ENCODE measurements around the gene DIAPH2.

Gene DIAPH2

DNA sequence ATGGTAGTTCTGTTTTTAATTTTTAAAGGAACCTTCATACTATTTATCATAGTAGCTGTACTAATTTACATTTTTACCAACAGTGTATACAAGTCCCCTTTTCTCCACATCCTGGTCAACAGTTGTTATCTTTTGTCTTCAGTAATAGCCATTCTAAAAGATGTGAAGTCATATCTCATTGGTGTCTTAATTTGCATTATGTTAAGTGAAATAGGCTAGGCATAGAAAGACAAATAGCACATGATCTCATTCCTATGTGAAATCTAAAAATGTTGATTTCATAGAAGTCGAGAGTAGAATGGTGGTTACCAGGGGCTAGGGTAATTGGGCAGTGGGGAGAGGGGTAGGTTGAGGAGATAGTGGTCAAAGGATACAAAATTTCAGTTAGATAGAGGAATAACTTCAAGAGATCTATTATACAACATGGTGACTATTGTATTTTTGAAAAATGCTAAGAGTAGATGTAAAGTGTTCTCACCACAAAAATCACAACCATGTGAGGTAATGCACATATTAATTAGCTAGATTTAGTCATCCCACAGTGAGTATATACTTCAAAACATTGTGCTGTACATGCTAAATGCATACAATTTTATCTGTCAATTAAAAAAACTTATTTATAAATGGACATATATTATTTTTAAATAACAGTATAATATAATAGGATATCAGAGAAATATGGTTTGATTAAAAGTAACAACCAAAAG, 58.9 kb downstream of the DIAPH2 start:
- CTCF ChIA-PET = no interaction called here
- Mint-ChIP-seq H3K27ac (no peak overlapping the region), H3K4me1 (no peaks in the 10 kb centered on the region), H3K9me3 (no peaks in the 10 kb centered on the region), H3K27me3 (no peaks in the 10 kb centered on the region), H3K4me3 (no peak overlapping the region), H3K36me3 (peaks cover 2% of the 10 kb centered on the region)
- no peak for DNase-seq

DNA sequence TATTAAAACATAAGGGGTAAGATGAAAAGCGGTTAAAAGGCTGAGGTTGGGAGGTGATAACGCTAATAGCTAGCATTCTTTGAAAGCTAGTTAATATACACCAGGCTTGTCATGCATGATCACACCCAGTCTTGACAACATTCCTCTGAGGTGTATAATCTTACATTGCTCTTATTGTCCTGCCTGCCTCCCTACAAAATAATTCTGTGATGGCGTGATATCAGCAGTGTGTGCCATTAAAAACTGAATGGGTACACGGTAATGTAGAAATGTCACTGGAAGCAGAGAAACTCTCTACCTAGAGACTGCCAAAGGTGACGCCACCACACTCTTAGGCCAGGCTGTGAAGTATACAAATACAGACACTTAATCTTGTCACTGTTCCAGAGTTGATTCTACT, 68.1 kb downstream of the DIAPH2 start:
- Mint-ChIP-seq H3K27ac (no peak overlapping the region), H3K9me3 (no peaks in the 10 kb centered on the region), H3K36me3 (peaks cover 4% of the 10 kb centered on the region), H3K27me3 (no peaks in the 10 kb centered on the region), H3K4me1 (no peaks in the 10 kb centered on the region), H3K4me3 (no peak overlapping the region)
- CTCF ChIA-PET = interaction anchor here (0.8 kb wide), 1 partner anchor 10 kb away, joined by 3 read pairs; no protein-coding TSS in a partner anchor
- no peak for DNase-seq

DNA sequence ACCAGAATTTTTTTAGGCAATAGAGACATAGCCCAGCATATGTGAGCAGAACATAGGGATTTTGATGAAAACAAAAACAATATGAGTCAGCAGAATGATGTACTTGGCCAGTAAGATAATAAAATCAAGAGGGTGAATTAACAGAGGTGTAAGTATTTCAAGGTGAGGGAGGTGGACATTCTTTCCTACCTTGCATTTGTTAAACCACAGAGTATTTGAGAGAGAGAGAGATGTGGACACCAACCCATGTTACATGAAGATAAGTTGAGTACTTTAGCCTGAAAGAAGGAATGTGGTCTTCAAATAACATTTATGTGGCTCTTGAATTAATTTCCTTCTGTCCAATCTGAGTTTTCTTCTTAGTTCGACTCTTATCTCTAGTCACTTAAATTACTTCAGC, 68.6 kb downstream of the DIAPH2 start:
- Mint-ChIP-seq H3K4me3 (no peak overlapping the region), H3K27ac (no peak overlapping the region), H3K9me3 (no peaks in the 10 kb centered on the region), H3K36me3 (peaks cover 4% of the 10 kb centered on the region), H3K4me1 (no peaks in the 10 kb centered on the region), H3K27me3 (no peaks in the 10 kb centered on the region)
- CTCF ChIA-PET = no interaction called here
- DNase-seq = no peak

DNA sequence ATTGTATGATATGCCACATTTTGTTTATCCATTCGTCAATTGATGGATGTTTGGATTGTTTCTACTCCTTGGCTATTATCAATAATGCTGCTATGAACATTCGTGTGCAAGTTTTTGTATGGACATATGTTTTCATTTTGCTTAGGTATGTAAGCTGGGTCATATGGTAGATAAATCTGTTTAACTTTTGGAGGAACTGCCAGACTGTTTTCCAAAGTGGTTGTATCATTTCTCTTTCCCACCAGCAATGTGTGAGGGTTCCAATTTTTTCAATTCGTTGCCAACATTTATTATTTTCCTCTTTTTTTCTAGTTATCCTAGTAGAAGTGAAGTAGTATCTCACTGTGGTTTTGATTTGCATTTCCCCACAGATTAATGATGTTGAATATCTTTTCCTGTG, 71.8 kb downstream of the DIAPH2 start:
- CTCF ChIA-PET = no interaction called here

DNA sequence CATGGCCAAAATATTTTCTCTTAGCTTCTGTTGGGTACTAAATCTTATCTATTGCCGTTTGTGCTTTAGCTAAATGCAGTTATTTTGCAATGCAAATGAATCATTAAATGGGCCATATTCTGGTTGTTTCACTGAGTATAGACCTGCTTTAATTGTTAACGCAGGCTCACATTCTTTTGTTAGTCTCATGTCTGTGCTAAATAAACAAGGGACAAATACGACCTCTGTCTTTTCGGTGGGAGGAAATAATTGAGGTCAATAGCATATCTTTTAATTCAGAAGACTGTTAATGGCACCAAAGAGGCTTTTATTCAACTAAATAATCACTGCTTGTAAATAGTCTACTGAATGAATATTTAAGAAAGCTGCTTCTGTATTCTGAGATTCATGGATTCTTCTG, 76.9 kb downstream of the DIAPH2 start:
- no peaks in the 10 kb centered on the region for H3K9me3 Mint-ChIP-seq
- no peaks in the 10 kb centered on the region for H3K27me3 Mint-ChIP-seq
- peaks cover 14% of the 10 kb centered on the region for H3K4me1 Mint-ChIP-seq
- no peaks in the 10 kb centered on the region for H3K36me3 Mint-ChIP-seq
- H3K27ac Mint-ChIP-seq = no peak overlapping the region
- CTCF ChIA-PET = interaction anchor here (1.1 kb wide), 1 partner anchor 9 kb away, joined by 3 read pairs; no protein-coding TSS in a partner anchor
- no peak overlapping the region for H3K4me3 Mint-ChIP-seq
- no peak for DNase-seq

More for the DNA sequence above, 71.8 kb downstream of the DIAPH2 start:
- Mint-ChIP-seq H3K9me3 (no peaks in the 10 kb centered on the region), H3K27me3 (no peaks in the 10 kb centered on the region), H3K36me3 (peaks cover 4% of the 10 kb centered on the region), H3K27ac (no peak overlapping the region), H3K4me3 (no peak overlapping the region), H3K4me1 (no peaks in the 10 kb centered on the region)
- DNase-seq = no peak

DNA sequence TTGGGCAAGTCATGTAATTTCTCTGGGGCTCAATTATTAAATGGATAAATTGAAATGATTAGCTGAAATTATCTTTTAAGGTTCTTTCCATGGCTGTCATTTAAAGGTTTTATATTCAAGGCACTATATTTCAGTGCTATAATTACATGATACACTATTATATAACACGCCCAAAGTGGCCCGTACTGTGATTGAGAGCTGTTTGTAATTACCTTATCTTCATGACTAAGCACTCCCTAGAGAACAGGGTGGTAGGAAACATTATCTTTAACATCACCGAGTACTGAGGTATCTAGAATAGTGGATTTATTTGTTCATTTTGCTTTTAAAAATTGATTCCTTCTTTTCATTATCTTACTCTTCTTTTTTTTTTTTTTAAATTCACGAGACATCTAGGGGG, 79.0 kb downstream of the DIAPH2 start:
- Mint-ChIP-seq H3K27ac (no peak overlapping the region), H3K4me3 (no peak overlapping the region), H3K4me1 (peaks cover 14% of the 10 kb centered on the region), H3K36me3 (no peaks in the 10 kb centered on the region), H3K9me3 (no peaks in the 10 kb centered on the region), H3K27me3 (no peaks in the 10 kb centered on the region)
- CTCF ChIA-PET = no interaction called here
- DNase-seq = no peak

DNA sequence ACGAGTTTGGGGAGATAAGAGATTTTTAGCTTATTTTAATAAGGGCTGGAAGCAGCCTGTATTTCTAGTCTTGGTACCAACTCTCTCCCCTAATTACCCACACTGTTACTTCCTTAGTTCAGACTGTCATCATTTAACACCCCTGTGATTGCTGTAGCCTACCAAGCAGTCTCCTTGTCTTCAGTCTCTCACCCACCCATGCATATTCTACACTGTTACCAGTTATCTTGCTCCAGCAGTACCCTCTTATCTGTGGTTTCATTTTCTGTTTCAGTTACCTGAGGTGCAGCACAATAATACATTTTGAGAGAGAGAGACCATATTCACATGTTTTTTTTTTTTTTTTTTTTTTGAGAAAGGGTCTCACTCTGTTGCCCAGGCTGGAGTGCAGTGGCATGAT, 80.2 kb downstream of the DIAPH2 start:
- peaks cover 14% of the 10 kb centered on the region for H3K4me1 Mint-ChIP-seq
- no peaks in the 10 kb centered on the region for H3K9me3 Mint-ChIP-seq
- CTCF ChIA-PET = no interaction called here
- H3K4me3 Mint-ChIP-seq = no peak overlapping the region
- DNase-seq = no peak
- H3K36me3 Mint-ChIP-seq = no peaks in the 10 kb centered on the region
- no peak overlapping the region for H3K27ac Mint-ChIP-seq
- no peaks in the 10 kb centered on the region for H3K27me3 Mint-ChIP-seq

DNA sequence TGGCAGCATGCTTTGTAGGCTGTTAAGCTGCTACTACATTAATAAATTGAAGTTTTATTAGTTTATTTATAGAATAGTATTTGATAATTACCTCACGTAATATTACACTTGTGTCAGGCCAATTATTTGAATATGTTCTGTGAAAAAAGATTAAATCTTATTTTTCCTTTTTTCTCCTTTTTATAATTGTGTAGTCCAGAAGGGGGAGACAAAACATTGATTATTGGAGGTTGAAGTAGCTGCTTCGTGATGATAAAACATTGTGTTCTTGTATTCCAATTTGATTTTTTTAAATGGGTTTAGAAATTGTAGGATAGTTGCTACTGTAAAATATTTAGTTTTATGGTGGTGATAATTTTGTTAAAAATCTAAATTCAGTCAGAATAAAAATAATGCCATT, 85.7 kb downstream of the DIAPH2 start:
- H3K27me3 Mint-ChIP-seq = no peaks in the 10 kb centered on the region
- H3K9me3 Mint-ChIP-seq = no peaks in the 10 kb centered on the region
- no peaks in the 10 kb centered on the region for H3K36me3 Mint-ChIP-seq
- DNase-seq = no peak
- no peak overlapping the region for H3K27ac Mint-ChIP-seq
- H3K4me1 Mint-ChIP-seq = peaks cover 2% of the 10 kb centered on the region
- no peak overlapping the region for H3K4me3 Mint-ChIP-seq
- CTCF ChIA-PET = interaction anchor here (1.0 kb wide), 1 partner anchor 9 kb away, joined by 3 read pairs; no protein-coding TSS in a partner anchor

DNA sequence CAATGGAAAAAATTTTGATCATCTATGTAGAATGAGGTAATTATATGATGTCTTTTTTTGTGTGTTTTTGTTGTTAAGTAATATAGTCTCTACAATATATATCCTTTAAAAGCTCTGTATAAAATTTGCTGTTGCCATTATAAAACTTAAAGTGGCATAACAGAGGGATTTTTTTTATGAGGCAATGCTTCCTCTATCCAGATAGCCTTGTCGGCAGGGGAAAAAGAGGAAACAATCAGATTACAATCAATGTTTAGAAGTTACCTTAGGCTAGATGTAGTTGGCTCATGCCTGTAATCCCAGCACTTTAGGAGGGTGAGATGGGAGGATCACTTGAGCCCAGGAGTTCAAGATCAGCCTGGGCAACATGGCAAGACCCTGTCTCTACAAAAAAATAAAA, 86.8 kb downstream of the DIAPH2 start:
- CTCF ChIA-PET = no interaction called here
- no peak overlapping the region for H3K4me3 Mint-ChIP-seq
- H3K4me1 Mint-ChIP-seq = no peaks in the 10 kb centered on the region

DNA sequence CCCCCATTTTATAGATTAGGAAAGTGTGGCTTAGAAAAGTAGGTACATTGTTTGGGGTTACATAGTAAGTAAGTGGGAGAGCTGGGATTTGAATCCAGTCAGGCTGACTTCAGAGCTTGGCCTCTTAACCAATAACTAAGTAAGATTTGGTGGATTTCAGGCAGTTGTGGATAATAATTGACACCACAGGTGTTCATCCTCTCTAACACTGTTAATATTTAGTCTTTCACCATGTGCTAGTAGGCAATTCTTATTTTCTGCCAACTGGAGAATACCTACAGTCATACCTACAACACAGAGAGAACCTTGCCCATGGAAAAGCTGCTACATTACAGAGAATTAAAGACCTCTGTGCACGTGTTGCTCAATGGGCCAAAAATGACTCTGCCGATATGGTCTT, 89.5 kb downstream of the DIAPH2 start:
- Mint-ChIP-seq H3K9me3 (no peaks in the 10 kb centered on the region), H3K4me3 (no peak overlapping the region), H3K36me3 (no peaks in the 10 kb centered on the region), H3K27me3 (no peaks in the 10 kb centered on the region), H3K4me1 (no peaks in the 10 kb centered on the region), H3K27ac (no peak overlapping the region)
- CTCF ChIA-PET = no interaction called here
- no peak for DNase-seq

More for the DNA sequence above, 86.8 kb downstream of the DIAPH2 start:
- Mint-ChIP-seq H3K9me3 (no peaks in the 10 kb centered on the region), H3K27me3 (no peaks in the 10 kb centered on the region), H3K27ac (no peak overlapping the region), H3K36me3 (no peaks in the 10 kb centered on the region)
- no peak for DNase-seq

DNA sequence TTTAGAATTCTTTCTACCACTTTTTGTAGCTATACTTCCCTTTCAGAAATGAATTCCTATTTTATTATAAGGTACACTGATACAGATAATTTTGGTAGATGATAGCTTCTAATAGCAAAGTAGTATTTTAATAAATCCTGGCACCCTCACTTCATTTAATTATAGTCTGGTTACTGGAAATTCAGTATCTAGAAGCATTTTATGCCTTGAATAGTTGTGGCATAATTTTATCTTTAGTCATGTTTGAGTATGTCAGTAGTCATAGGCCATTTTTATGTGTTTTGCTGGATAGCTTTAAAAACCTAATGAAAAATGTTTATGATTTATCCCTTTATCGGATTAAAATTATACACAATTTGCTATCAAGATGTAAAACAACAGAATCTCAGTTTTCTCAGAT, 92.3 kb downstream of the DIAPH2 start:
- no peaks in the 10 kb centered on the region for H3K27me3 Mint-ChIP-seq
- no peaks in the 10 kb centered on the region for H3K9me3 Mint-ChIP-seq
- H3K27ac Mint-ChIP-seq = no peak overlapping the region
- CTCF ChIA-PET = no interaction called here
- no peak for DNase-seq
- no peaks in the 10 kb centered on the region for H3K4me1 Mint-ChIP-seq
- H3K36me3 Mint-ChIP-seq = no peaks in the 10 kb centered on the region
- H3K4me3 Mint-ChIP-seq = no peak overlapping the region

DNA sequence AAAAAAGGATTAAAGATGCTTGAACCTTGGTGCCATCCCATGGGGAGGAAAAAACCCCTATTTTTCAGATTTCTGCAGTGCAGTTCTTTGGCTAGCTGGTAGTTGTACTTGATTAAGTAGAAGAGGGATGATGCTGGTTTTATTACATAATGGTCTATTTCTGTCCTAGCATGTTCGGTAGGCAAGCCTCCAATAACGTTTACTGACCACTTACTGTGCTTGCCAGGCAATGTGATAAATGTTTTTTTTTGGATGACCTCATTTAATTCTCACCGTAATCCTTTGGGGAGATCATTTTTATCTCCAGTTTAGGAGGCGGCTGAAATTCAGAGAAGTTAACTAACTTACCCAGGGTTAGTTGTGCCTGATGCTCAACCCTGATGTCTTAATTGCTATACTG, 106.9 kb downstream of the DIAPH2 start:
- DNase-seq = no peak
- CTCF ChIA-PET = no interaction called here
- Mint-ChIP-seq H3K4me1 (no peaks in the 10 kb centered on the region), H3K4me3 (no peak overlapping the region), H3K27me3 (no peaks in the 10 kb centered on the region), H3K27ac (no peak overlapping the region), H3K36me3 (no peaks in the 10 kb centered on the region), H3K9me3 (no peaks in the 10 kb centered on the region)

DNA sequence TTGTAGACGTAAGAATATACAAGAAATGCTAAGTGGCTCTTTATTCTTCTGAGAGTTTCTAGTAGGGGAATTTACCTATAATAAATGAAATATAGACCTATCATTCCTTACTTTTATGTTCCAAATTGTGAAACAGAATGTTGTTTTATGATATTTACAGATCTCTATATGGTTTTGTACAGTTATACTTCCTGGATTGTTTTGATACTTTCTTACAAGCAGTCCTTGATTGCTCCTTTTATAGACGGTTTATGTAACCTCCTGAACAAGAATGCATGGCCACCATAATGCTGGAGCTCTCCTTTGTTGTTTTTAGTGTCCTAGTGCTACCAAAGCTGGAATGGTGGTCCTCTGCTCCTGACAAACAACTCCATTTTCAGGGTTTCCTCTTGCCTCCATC, 107.4 kb downstream of the DIAPH2 start:
- H3K36me3 Mint-ChIP-seq = no peaks in the 10 kb centered on the region
- H3K27ac Mint-ChIP-seq = no peak overlapping the region
- no peaks in the 10 kb centered on the region for H3K9me3 Mint-ChIP-seq
- no peak for DNase-seq
- H3K4me1 Mint-ChIP-seq = no peaks in the 10 kb centered on the region
- no peak overlapping the region for H3K4me3 Mint-ChIP-seq
- CTCF ChIA-PET = no interaction called here
- H3K27me3 Mint-ChIP-seq = no peaks in the 10 kb centered on the region

DNA sequence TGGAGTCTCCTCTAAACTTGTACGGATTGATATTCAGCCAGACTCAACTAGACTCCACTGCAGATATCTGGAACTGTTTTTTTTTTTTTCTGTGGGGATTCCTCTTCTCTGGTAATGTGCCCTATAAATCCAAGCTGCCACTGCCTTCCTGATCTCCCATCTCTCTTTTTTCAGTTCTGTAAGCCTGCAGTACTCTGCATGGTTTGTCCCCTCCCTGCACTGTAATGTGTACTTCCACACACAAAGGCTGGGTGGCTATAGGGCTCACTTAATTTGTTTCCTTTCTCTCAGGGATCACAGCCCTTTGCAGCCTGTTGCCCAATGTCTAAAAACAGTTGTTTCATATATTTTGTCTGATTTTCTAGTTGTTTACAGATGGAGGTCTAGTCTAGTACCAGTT, 114.3 kb downstream of the DIAPH2 start:
- CTCF ChIA-PET = no interaction called here
- Mint-ChIP-seq H3K9me3 (no peaks in the 10 kb centered on the region), H3K27me3 (no peaks in the 10 kb centered on the region), H3K36me3 (no peaks in the 10 kb centered on the region), H3K4me3 (no peak overlapping the region), H3K27ac (no peak overlapping the region), H3K4me1 (no peaks in the 10 kb centered on the region)
- DNase-seq = no peak

DNA sequence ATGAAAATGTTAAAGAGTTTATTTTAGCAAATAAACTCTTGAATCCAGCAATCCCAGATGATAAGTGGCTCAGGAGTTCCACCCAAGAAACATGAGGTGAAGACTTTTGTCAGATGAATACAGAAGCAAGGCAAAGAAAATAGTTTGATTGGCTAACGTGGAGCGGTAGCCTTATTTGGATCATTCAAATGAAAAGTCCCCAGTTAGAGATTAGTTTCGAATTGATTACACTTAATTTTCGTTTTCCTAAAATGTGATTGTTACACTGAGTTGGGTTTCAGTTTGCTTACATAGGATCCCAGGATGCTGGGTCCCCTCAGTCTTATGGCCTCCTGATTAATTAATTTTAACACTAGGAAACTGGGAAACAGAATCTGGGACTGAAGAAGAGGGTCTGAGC, 122.7 kb downstream of the DIAPH2 start:
- no peaks in the 10 kb centered on the region for H3K27me3 Mint-ChIP-seq
- H3K27ac Mint-ChIP-seq = no peak overlapping the region
- CTCF ChIA-PET = no interaction called here
- DNase-seq = no peak
- no peaks in the 10 kb centered on the region for H3K36me3 Mint-ChIP-seq
- H3K4me1 Mint-ChIP-seq = no peaks in the 10 kb centered on the region
- no peaks in the 10 kb centered on the region for H3K9me3 Mint-ChIP-seq
- H3K4me3 Mint-ChIP-seq = no peak overlapping the region

DNA sequence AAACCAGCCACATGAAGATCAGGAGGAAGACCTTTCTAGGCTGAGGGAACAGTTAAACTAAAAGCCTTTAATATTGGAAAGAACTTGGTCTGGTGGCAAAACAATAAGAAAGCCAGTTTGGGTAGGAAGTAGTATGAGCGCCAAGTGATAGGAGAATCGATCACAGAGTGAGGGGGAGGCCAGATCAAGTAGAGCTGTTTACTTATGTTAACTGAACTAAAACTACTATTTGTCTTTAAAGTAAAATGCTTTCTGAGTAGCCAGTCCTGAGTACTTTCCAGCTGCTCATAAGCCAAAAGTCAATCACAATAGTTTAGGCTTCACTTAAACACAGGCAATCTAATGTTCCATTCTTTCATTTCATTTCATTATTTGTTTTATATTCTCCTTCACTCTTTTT, 136.3 kb downstream of the DIAPH2 start:
- no peaks in the 10 kb centered on the region for H3K9me3 Mint-ChIP-seq
- H3K27me3 Mint-ChIP-seq = no peaks in the 10 kb centered on the region
- DNase-seq = no peak
- no peak overlapping the region for H3K4me3 Mint-ChIP-seq
- H3K36me3 Mint-ChIP-seq = peaks cover 3% of the 10 kb centered on the region
- CTCF ChIA-PET = no interaction called here
- no peak overlapping the region for H3K27ac Mint-ChIP-seq
- no peaks in the 10 kb centered on the region for H3K4me1 Mint-ChIP-seq

All from activated naive CD4-positive, alpha-beta T cell treated with anti-CD3 and anti-CD28 coated beads, Interleukin-2, amount 10 ng/mL, durations not matched to agents 7 days and 5 days (primary cell).